CD4-positive, alpha-beta T cell treated with Interferon alpha-2 for 1 hour (primary cell): ENCODE results near the gene MAN1C1.
"Not testable (repeated sequence)": the region's sequence is repeated elsewhere in the genome, so short reads cannot be mapped to it uniquely, and the experiment has no call there.

ENCODE experiments used
- DNase-seq, 2 donors: peaks; one replicate each; pipeline ENCODE4 v3.0.0-alpha.2; 2020 to 2022

Gene MAN1C1

DNA sequence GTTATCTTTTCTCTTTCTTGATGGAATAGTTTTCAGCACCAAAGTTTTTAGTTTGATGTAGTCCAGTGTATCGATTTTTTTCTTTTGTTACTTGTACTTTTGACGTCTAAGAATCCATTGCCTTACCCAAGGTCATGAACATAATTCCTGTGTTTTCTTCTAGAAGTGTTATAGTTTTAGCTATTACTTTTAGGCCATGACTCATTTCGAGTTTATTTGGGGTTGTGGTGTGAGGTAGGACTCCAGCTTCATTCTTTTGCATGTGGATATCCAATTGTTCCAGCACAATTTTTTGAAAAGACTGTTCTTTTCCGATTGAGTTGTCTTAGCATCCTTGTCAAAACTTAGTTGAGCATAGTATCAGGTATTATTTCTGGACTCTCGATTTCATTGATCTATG, 104.0 kb downstream of the MAN1C1 start:
- DNase-seq, result no peak

DNA sequence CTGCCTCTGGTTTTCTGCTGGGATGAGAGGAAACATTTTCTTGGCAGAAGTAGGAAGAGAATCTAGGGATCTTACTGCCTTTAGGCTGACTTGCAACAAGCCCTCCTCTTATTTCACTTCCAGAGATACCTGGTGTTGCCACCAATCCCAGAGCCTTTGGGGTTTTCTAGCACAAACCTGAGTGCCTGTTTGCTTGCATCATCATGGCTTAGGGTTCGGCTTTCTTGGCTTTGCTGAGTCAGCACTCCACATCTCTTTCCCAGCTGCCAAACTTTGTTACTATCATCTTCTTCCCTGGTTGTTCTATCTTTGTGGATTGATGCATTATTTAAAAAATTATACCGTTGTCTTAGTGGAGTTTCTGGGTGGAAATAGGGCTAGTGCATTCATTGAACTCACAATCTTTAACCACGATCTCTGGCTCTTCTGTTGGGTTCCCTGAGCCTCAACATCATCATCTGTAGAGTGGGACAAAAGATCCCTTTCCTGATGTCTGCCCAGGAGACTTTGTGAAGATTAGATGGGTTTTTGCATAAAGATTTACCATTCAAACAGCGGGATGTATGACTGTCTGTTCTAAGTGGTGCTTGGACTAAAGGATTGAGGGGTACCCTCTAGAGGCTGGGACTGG, 106.8 kb downstream of the MAN1C1 start:
- DNase-seq, result no peak

DNA sequence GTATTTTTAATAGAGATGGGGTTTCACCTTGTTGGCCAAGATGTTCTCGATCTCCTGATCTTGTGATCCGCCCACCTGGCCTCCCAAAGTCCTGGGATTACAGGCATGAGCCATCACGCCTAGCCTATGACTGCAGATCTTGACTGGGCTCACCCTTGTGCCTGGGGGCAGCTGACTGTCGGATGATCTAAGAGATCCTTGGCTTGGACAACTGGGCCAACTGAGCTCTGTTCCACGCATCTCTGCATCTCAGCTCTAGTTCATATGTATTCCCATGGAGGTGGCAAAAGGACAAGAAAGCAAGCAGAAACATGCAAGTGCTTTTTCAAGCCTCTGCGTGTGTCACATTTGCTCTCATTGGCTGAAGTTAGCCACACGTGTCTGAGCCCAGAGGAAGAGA, 107.6 kb downstream of the MAN1C1 start:
- no peak for DNase-seq

DNA sequence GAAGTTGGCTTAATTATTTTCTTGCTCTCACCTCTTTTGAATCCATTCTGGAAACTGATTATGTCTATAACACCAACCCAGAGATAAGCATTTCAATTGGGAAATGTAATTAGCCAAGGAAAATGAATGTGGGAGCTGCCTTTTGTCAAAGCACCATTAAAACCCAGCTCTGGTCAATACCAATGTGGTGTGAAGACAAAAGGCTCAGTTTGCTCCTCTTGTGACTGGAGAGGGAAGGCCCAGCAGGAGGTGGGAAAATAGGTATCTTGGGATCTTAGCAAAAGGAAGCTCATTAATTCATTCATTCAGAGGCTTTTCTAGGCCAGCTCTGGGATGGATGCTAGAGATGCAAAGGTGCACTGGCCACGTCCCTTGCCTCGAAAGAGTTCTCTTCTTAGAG, 108.4 kb downstream of the MAN1C1 start:
- DNase-seq, result no peak

DNA sequence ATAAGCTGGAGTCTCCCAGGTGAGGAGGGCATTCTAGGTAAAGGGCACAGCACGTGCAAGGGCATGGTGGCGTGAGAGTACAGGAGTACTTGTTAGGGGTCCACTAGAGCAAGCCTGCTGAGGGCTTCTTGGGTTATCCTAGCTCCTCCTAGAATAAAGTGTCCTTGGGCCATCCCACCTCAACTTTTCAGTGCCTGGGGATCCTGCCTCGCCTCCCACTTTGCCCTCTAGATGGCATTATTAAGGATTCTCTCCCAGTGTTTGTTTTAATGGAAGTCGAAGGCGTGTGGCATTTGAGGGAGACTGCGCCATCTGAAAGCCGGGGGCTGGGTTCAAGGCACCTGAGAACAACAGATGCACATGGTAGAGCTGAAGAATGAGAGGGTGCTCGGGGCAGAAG, 108.9 kb downstream of the MAN1C1 start:
- no peak for DNase-seq

DNA sequence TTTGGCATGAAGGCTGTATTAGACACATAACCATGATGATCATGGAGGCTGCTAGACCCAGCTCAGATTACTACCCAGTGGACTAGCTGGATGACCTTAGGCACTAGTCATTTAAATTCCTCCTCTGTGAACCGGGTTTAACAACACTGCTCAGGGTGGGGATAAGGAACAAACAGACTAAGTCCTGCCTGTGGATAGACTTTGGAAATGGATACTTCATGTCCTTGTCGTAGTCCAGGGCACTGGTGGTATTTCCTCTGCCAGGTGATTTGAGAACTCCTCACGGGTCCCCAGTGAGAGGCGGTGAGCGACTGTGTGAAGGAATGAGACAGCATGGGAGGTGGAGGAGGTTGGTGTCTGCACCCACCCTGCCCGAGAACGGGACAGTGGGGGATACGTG, 110.5 kb downstream of the MAN1C1 start:
- no peak for DNase-seq

DNA sequence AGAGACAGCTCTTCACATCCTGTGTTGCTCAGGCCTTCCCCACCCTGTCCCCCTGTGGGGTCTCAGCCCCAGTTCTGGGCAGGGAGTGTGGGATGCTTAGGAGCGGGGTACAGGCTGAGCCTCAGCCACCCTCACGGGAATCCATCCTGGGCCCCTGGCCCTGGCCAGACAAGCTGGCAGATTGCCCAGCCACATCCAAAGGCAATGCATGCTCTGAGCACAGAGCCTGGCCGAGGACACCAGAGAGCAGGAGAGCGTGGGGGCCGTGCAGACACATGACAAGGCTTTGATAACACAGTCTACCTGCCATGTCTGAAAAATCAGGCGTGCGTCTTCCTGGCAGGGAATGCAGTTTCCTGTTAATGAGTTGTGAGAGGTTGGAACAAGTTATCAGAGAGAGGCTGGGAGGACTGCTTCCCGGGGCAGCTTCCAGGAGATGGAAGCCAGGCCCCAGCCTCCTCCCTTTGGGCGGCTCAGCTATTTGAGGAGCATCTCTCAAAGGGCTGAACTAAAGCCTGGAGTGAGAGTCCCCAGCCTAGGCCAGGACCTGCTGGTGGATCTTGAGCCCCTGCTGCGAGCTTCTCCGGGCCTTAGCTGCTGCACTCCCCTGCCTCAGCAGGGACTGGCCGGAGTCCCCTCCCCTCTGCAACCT, 111.2 kb downstream of the MAN1C1 start:
- no peak for DNase-seq

DNA sequence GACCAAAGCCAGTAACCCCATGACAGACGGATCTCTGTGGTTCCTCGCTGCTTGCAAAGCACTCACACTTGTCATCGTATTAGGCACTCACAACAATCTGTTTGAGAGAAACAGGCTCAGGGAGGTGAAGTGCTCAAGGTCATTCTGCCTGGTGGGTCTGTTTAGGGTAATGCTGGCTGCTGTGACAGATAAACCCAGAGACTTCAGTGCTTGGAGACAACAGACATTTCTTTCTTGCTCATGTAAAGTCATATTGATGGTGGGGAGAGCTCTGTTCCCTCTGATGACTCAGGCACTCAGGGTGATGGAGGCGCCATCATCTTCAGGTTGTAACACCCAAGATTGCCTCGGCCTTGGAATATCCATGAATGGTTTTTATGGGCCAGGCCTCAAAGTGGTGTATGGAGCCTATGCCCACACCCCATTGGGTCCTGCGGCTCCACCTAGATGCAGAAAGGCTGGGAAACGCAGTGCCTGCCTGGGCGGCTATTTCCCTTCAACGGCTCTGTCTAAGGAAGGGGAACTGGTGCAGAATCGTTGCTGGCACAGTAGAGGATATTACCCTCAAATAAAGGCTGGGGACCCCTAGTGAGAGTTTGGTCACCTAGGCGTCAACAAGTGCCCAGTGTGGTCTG, 111.8 kb downstream of the MAN1C1 start:
- DNase-seq, result no peak

DNA sequence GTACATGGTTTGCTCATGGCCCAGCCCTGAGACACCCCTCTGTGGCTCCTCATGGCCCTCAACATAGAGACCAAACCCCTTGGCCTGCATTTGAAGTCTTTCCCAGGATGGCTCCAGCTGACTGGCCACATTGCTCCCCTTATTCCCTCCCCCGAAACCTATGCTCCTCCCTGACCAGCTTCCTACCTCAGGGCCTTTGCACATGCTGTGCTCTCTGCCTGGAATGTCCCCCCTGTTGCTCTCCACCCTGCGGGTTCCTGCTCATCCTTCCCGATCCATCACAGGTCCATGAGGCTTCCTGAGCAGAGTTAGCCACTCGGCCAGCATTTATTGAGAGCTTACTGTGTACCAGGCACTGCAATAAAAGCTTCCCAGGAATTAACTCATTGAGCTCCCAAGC, 112.5 kb downstream of the MAN1C1 start:
- DNase-seq, result no peak

DNA sequence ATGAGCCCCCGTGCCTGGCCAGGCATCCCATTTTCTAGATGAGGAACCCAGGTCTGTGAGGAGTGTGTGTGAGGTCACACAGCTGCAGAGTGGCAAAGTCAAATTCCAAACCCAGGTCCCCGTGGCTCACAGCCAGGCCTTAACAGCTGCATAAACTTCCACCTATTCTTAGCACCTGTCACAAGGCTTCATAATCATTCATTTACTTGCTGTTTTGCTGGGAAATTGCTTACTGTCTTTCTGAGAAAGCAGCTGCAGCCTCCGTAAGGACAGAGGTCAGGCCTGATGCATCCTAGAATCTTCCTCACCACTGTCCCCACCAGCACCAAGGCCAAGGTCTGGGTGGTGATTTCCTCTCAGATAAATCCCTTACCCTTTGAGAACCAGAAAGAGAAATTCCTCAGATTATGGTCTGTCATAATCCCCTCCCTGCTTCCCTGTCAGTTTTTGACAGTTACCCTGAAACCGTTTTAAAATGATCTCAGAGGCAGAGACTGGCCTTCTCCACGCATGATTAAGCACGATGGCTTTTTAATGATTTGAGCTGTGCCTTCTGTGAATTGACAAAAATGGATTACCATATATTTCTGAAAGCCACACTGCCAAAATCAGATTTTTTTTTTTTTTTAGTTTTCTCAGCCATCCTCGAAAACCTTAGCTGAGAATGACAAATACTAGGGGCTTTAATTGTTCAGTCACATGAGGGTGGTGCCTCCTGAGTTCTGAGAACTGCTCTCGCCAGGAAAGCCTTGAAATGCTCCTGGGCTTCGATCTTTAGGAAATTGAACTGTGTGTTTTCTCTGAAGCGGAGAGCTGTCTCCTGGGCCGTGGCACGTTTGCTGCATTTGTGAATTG, 113.4 kb downstream of the MAN1C1 start:
- DNase-seq, result no peak

DNA sequence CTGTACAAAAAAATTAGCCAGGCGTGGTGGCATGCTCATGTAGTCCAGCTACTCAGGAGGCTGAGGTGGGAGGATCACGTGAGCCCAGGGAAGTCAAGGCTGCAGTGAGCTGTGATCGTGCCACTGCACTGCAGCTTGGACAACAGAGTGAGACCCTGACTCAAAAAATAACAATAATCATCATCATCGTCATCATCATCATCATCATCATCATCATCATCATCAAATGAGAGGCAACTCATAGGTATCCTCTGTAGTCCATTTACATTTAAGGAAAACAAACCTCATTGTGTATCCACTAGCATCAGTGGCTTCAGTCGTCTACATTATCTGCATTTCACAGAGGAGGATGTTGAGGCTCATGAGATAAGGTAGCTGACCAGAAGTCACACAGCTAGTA, 114.6 kb downstream of the MAN1C1 start:
- no peak for DNase-seq

DNA sequence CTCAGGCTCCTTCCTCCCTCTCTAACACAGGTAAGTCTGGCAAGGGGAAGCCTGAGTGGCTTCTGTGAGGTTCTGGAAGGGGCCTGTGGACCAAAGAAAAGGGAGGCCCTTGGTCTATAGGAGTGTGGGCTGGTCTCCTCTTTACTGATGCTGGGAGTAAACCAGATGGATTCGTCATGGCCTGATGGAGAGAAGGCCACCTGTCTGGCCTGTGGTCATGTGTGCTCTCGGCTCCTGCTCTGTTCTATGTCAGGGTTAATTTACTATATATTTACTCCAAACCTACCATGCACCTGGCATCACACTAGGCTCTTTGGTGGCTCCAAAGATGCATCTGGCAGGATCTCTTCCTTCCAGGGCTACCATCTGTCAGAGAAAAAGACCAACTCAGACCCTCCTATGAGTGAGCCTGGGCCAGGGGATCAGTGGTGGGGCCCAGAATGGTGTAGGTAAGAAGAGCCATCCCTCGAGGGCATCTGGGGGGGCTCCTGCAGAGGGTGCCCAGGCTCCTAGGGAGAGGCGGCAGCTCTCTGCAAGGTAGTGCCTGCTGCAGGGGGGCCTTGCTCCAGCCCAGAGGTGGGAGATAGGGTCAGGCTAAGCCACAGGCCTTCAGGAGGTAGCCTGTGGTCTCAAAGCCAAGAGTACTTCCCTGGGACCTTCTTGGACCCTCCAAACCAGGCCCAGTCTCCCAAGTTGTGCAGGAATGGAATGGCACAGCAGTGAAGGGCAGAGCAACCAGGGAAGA, 115.2 kb downstream of the MAN1C1 start:
- DNase-seq, result no peak

DNA sequence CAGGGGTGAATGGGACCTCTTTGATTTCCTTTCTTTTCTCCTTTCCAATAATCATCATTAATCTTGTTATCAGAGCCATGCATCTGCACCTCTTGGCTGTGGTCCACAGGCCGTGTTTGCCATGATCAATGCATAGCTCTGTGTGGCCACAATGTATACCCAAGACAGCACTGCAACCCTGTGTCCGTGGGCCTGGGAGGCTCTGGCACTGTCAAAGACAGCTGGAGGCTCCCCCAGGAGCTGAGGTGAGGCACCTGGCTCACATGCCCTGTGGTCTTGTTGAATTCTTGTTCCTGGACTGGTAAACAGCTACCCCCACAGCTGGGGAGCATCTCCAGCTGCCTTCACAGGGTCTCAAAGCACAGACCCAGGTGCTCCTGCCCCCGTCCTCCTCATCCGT, 116.2 kb downstream of the MAN1C1 start:
- no peak for DNase-seq

DNA sequence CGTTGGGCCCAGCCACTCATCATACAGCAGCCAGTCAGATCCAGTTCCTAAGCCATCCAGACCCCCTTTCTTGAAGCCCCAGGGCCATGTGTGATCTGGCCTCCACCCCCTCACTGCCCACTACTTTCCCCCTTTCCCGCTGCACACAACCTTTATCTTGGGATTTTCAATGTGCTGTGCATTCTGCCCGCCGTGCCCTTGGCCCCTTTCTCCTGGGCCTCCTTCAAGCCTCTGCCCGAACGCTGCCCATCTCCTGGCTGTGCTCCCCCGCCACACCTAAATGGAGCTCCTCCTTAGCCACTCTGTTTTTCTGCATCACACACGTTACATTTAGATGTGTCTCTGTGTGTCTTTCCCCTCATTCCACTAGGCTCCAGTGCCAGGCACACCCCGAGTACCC, 116.7 kb downstream of the MAN1C1 start:
- no peak for DNase-seq

DNA sequence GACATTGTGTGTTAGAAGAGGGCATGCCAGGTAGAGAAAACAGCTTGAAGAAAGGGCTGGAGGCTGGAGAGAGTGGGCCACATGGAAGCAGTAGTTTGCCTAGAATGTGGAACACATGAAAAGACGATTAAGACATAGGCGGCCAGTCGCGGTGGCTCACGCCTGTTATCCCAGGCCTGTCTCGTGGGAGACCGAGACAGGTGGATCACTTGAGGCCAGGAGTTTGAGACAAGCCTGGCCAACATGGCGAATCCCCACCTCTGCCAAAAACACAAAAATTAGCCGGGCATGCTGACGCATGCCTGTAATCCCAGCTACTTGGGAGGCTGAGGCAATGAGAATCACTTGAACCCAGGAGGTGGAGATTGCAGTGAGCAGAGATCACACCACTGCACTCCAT, 118.4 kb downstream of the MAN1C1 start:
- DNase-seq, result not testable (repeated sequence)

DNA sequence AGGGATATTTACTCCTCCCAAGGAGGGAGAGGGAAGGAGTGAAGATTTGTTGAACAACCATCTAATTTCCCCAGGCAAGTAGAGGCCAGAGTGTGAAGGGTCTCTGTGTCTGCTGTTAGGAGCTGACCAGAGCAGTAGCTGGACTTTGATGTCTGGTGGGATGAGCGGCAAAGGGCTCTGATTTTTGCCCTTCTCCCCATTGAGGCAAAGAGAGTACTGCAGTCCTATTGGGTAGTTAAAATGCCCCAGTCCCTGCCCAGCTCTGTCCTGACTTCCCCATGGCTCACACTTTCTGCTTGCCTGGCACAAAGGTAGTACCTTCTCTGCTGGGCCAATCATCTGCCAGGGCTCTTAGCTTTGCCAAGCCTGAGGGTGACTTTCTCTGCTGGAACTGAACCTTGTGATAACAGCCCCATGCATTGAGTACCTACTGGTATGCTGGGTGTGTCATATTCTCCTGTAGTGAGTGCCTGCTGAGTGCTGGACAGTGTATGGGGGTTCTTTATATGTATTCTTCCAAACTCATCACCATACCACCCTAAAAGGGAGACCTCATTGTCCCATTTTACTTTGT, 119.5 kb downstream of the MAN1C1 start:
- no peak for DNase-seq

DNA sequence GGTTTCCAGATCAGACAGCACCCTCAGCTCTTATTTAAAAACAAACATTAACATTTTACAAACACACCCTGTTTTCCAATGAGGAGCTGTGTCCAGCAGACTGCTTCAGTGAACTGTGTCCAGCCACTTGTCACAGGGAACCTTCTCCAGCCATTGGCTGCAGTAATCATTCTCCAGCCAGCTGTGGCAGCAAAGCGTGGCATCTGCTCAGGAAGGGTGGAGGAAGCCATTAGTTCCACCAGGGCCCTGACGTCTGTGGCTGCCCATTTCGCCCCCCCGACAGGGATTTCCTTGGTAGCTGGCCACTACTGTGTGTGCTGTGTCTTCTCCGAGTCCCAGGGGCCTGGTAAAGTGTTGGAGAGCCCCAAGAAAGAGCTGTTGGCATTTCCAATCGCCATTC, 120.5 kb downstream of the MAN1C1 start:
- no peak for DNase-seq

DNA sequence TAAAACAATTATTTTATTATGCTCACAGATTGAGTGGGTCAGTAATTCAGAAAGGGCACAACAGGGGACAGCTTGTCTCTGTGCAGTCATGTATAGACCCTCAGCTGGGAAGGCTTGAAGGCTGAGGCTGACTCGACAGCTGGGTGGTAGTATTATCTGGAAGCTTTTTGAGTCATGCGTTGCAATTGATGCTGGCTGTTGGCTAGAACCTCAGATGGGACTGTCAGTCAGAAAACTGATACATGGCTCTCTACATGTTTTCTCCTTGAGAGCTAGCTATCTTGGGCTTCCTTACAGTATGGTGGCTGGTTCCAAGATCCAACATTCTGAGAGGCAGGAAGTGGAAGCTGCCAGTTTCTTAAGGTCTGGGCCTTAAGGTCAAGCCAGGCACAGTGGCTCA, 121.9 kb downstream of the MAN1C1 start:
- no peak for DNase-seq

DNA sequence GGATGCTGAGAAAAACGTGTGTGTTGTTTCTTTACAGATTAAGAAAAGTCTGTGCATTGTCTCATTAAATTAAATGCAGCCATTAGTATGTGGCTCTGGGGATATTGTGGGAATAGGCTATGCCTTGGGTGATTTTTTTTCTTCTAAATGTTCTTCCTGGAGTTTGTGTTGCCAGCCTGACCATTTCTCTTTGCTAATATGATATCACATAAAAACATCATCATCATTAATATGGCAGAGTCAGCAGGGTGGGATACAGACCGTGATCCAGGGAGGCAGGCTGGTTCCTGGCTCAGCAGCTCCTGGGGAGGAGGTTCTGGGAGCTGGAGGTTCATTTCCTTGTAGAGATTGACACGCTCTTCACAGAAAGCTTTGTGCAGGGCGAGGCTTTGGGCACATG, 122.8 kb downstream of the MAN1C1 start:
- no peak for DNase-seq

DNA sequence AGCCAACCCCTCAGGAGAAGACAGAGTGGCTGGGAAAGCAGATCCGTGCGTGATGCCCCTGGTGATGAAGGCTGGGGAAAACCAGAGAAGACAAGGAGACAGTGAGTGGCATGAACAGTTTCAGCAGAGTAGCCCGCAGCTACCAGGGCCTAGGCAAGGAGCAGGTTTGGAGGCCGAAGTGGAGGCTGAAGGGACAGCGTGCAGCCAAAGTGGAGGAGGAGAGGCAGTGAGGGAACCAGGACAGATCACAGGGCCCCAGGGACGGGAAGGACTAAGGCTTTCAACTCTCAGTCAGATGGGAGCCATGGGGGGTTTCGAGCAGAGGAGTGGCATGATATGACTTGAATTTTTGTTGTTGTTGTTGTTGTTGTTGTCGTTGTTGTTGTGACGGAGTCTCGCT, 123.5 kb downstream of the MAN1C1 start:
- no peak for DNase-seq

DNA sequence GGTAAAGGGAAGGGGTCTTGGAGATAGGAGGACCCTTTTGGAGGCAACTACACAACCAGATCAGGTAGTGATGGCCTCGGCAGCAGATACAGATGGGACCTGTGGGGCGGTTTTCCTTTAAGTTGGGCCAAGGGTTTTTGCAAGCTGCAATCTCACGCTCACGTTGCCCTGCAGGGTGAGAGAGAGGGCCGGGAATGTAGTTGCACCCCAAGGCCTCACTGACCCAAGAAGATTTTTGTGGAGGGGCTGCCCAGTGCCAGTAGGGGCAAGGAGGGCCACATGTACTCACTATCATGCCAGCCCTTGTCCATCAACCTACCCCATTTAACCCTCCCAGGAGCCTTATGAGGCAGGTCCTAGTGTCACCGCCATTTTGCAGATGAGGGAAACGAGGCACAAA, 125.7 kb downstream of the MAN1C1 start:
- no peak for DNase-seq
